KMS-11 (cell line): ENCODE measurements around the gene SNRNP70.
"Not testable (repeated sequence)": the region's sequence is repeated elsewhere in the genome, so short reads cannot be mapped to it uniquely, and the experiment has no call there.

Source experiments
- H2AFZ ChIP-seq: fragments of 200-600 bp; sonication (generic); 2 replicates; pipeline ENCODE4 v1.6.1; 2016; ENCODE audit warnings: antibody characterized with exemption, mixed run types, low read depth
- H3K27ac ChIP-seq: fragments of 200-600 bp; sonication (generic); 2 replicates; pipeline ENCODE4 v1.6.1; 2016; ENCODE audit warnings: mild to moderate bottlenecking, mixed run types
- H3K27me3 ChIP-seq: fragments of 200-600 bp; sonication (generic); 2 replicates; pipeline ENCODE4 v1.6.1; 2017; ENCODE audit warnings: mild to moderate bottlenecking, low read depth, mixed run types, moderate library complexity; ENCODE audit not compliant: insufficient read depth
- H3K36me3 ChIP-seq: fragments of 200-600 bp; sonication (generic); 2 replicates; pipeline ENCODE4 v1.6.1; 2017; ENCODE audit warnings: mild to moderate bottlenecking, mixed run types; ENCODE audit not compliant: insufficient read depth
- H3K4me1 ChIP-seq: fragments of 200-600 bp; sonication (generic); 2 replicates; pipeline ENCODE4 v1.6.1; 2016; ENCODE audit warnings: mild to moderate bottlenecking, low read depth, mixed run types; ENCODE audit not compliant: poor library complexity, severe bottlenecking
- H3K4me2 ChIP-seq: fragments of 200-600 bp; sonication (generic); 2 replicates; pipeline ENCODE4 v1.7.0; 2016; ENCODE audit warnings: mild to moderate bottlenecking, mixed run types
- H3K4me3 ChIP-seq: fragments of 200-600 bp; sonication (generic); IDR thresholded peaks from 2 replicates; pipeline ENCODE4 v1.6.1; 2017; ENCODE audit warnings: low read depth, low read length, mixed read lengths; ENCODE audit not compliant: insufficient read depth
- H3K79me2 ChIP-seq: fragments of 200-600 bp; sonication (generic); 2 replicates; pipeline ENCODE4 v1.6.1; 2016; ENCODE audit warnings: low read depth, mixed run types; ENCODE audit not compliant: insufficient read depth
- H3K9ac ChIP-seq: fragments of 200-600 bp; sonication (generic); 2 replicates; pipeline ENCODE4 v1.6.1; 2016; ENCODE audit warnings: mild to moderate bottlenecking, mixed run types
- H4K20me1 ChIP-seq: fragments of 200-600 bp; sonication (generic); 2 replicates; pipeline ENCODE4 v1.6.1; 2016; ENCODE audit warnings: mild to moderate bottlenecking, mixed run types; ENCODE audit not compliant: insufficient read depth
- CTCF ChIP-seq: fragments of 200-600 bp; sonication (generic); conservative IDR thresholded peaks from 2 replicates; pipeline ENCODE4 v1.6.1; 2017; ENCODE audit warnings: low read depth, mild to moderate bottlenecking, antibody characterized with exemption, low read length, moderate library complexity, mixed read lengths

SNRNP70 gene

GRCh38 chr19:49056101-49056901 is 28.9 kb upstream of the SNRNP70 start:
- Histone ChIP-seq H3K9ac (no peak overlapping the region), H3K36me3 (no peaks in the 10 kb centered on the region), H3K27me3 (peaks cover 84% of the 10 kb centered on the region), H4K20me1 (no peaks in the 10 kb centered on the region), H3K4me2 (peak overlapping the region; percentile 98), H3K4me3 (no peak overlapping the region), H3K27ac (no peak overlapping the region), H3K79me2 (no peaks in the 10 kb centered on the region), H3K4me1 (peaks cover 8% of the 10 kb centered on the region), H2AFZ (peak overlapping the region; percentile 98)
- TF ChIP-seq CTCF = peak; percentile 41; the same call in 1 of the 2 replicates

GRCh38 chr19:49056902-49057596 is 28.2 kb upstream of the SNRNP70 start:
- not testable (repeated sequence) for H3K79me2 ChIP-seq, H2AFZ ChIP-seq, H4K20me1 ChIP-seq, H3K9ac ChIP-seq, H3K36me3 ChIP-seq, H3K4me3 ChIP-seq, H3K4me1 ChIP-seq, H3K27ac ChIP-seq
- Histone ChIP-seq H3K27me3 (peaks cover 84% of the 10 kb centered on the region), H3K4me2 (peak overlapping the region; percentile 98; the same call in 1 of the 2 replicates)

GRCh38 chr19:49057636-49058234 is 27.5 kb upstream of the SNRNP70 start, which contains the start of gene CGB7:
CGB7 (minus strand) TSS chr19:49057749; CDS start chr19:49055375, 2,374 bp downstream.
- no peak within 1 kb of the TSS for H3K4me3 ChIP-seq
- H3K36me3 ChIP-seq = no peaks in the 10 kb centered on the region
- H3K79me2 ChIP-seq = no peaks in the 10 kb centered on the region
- H3K4me2 ChIP-seq = peak within 1 kb of the TSS; percentile 98; the same call in 1 of the 2 replicates
- no peak within 1 kb of the TSS for H3K27ac ChIP-seq
- peaks cover 8% of the 10 kb centered on the region for H3K4me1 ChIP-seq
- peaks cover 87% of the 10 kb centered on the region for H3K27me3 ChIP-seq
- H4K20me1 ChIP-seq = no peaks in the 10 kb centered on the region
- peak within 1 kb of the TSS; percentile 98; the same call in 1 of the 2 replicates for H2AFZ ChIP-seq
- H3K9ac ChIP-seq = no peak within 1 kb of the TSS
- no peak for TF ChIP-seq CTCF

- Histone ChIP-seq H3K79me2 (no peaks in the 10 kb centered on the region), H3K27me3 (peaks cover 87% of the 10 kb centered on the region), H3K27ac (no peak overlapping the region), H3K36me3 (no peaks in the 10 kb centered on the region), H3K4me1 (peaks cover 8% of the 10 kb centered on the region), H3K9ac (no peak overlapping the region), H3K4me2 (no peak overlapping the region), H2AFZ (no peak overlapping the region), H4K20me1 (no peaks in the 10 kb centered on the region), H3K4me3 (no peak overlapping the region)
- TF ChIP-seq CTCF = no peak
These were observed 26.7 kb upstream of the SNRNP70 start for GRCh38 chr19:49058562-49058961.
